Activated CD4-positive, alpha-beta memory T cell treated with anti-CD3 and anti-CD28 coated beads for 36 hours (primary cell): ENCODE results near the gene HAUS8. TPM values are rescaled to one million over a fixed set of nuclear protein-coding genes. Genes with fewer than 3 reads are reported as not detected.
A peak's percentile ranks its signal among the peaks of the same experiment; 100 is the strongest.
"Not testable (repeated sequence)": the region's sequence is repeated elsewhere in the genome, so short reads cannot be mapped to it uniquely, and the experiment has no call there.

Experiments used
- CTCF ChIA-PET: fragments of 350-600 bp; sonication (Branson Sonifier 250); formaldehyde crosslinking; loops from one replicate; lab custom pipeline; 2021; ENCODE audit warnings: antibody characterized with exemption, inconsistent platforms; lab: Charles Lee
- POLR2A ChIA-PET: fragments of 350-600 bp; sonication (Branson Sonifier 250); formaldehyde crosslinking; loops from one replicate; lab custom pipeline; 2021; ENCODE audit warnings: antibody characterized with exemption; lab: Charles Lee
- DNase-seq: peaks from one replicate; pipeline ENCODE4 v3.0.0-alpha.2; 2020
- H3K27ac Mint-ChIP-seq: one replicate; pipeline ENCODE4 v1.8.0; 2021; ENCODE audit warnings: mixed read lengths
- H3K27me3 Mint-ChIP-seq: one replicate; pipeline ENCODE4 v1.8.0; 2021; ENCODE audit warnings: mixed read lengths
- H3K36me3 Mint-ChIP-seq: one replicate; pipeline ENCODE4 v1.8.0; 2021; ENCODE audit warnings: mixed read lengths
- H3K4me1 Mint-ChIP-seq: one replicate; pipeline ENCODE4 v1.8.0; 2021; ENCODE audit warnings: low read depth, mixed read lengths
- H3K4me3 Mint-ChIP-seq: one replicate; pipeline ENCODE4 v1.8.0; 2021; ENCODE audit warnings: mild to moderate bottlenecking, mixed read lengths
- H3K9me3 Mint-ChIP-seq: one replicate; pipeline ENCODE4 v1.8.0; 2021; ENCODE audit warnings: mixed read lengths
- intact Hi-C: fragments of 100-400 bp; cut with micrococcal nuclease; formaldehyde crosslinking; loops from one replicate; pipeline ENCODE4 v1.15.1; 2023
- total RNA-seq, 2 experiments: library from RNA; stranded (reverse); gene quantifications; one replicate each; pipeline ENCODE4 v1.2.3, GENCODE V29; 2021

HAUS8 gene
- total RNA-seq, 2 experiments from 2014 or later: 34.9 to 36.8 TPM

GRCh38 chr19:17097593-17098126, 22.4 kb upstream of the HAUS8 start:
- peaks cover 12% of the 10 kb centered on the region for H3K36me3 Mint-ChIP-seq
- ChIA-PET CTCF (interaction anchor here (0.6 kb wide), 1 partner anchor 42 kb away, joined by 8 read pairs; no protein-coding TSS in a partner anchor), POLR2A (no interaction called here)
- H3K27me3 Mint-ChIP-seq: no peaks in the 10 kb centered on the region
- peaks cover 4% of the 10 kb centered on the region for H3K4me1 Mint-ChIP-seq
- intact Hi-C loops: no loop called here
- no peak for DNase-seq
- peaks cover 4% of the 10 kb centered on the region for H3K9me3 Mint-ChIP-seq
- H3K27ac Mint-ChIP-seq: no peak overlapping the region
- no peak overlapping the region for H3K4me3 Mint-ChIP-seq

- no peaks in the 10 kb centered on the region for H3K27me3 Mint-ChIP-seq
- H3K4me1 Mint-ChIP-seq: peaks cover 12% of the 10 kb centered on the region
- DNase-seq: no peak
- no peaks in the 10 kb centered on the region for H3K36me3 Mint-ChIP-seq
- no peak overlapping the region for H3K4me3 Mint-ChIP-seq
- intact Hi-C loops: no loop called here
- no peak overlapping the region for H3K27ac Mint-ChIP-seq
- no peaks in the 10 kb centered on the region for H3K9me3 Mint-ChIP-seq
- ChIA-PET CTCF (interaction anchor here (0.6 kb wide), 2 partner anchors 12 to 198 kb away, joined by 3 read pairs; no protein-coding TSS in a partner anchor), POLR2A (no interaction called here)
Observed at GRCh38 chr19:17095141-17095919, 20.1 kb upstream of the HAUS8 start.

GRCh38 chr19:17094694-17095093, 19.4 kb upstream of the HAUS8 start:
- H3K27ac Mint-ChIP-seq, H3K36me3 Mint-ChIP-seq, intact Hi-C loops, H3K9me3 Mint-ChIP-seq, POLR2A ChIA-PET, H3K27me3 Mint-ChIP-seq, H3K4me3 Mint-ChIP-seq, DNase-seq: not testable (repeated sequence)
- CTCF ChIA-PET: interaction anchor here (0.6 kb wide), 2 partner anchors 13 to 198 kb away, joined by 3 read pairs; no protein-coding TSS in a partner anchor
- peaks cover 18% of the 10 kb centered on the region for H3K4me1 Mint-ChIP-seq

- Mint-ChIP-seq H3K27me3 (no peaks in the 10 kb centered on the region), H3K4me3 (no peak overlapping the region), H3K36me3 (no peaks in the 10 kb centered on the region), H3K4me1 (peaks cover 30% of the 10 kb centered on the region), H3K27ac (no peak overlapping the region), H3K9me3 (no peaks in the 10 kb centered on the region)
- intact Hi-C loops: no loop called here
- ChIA-PET CTCF (no interaction called here), POLR2A (no interaction called here)
- DNase-seq: no peak
Observed at GRCh38 chr19:17092696-17093095, 17.4 kb upstream of the HAUS8 start.

- POLR2A ChIA-PET: no interaction called here
- no peaks in the 10 kb centered on the region for H3K9me3 Mint-ChIP-seq
- no peak overlapping the region for H3K27ac Mint-ChIP-seq
- no peak for DNase-seq
- H3K27me3 Mint-ChIP-seq: no peaks in the 10 kb centered on the region
- H3K4me3 Mint-ChIP-seq: no peak overlapping the region
- CTCF ChIA-PET: no interaction called here
- intact Hi-C loops: no loop called here
- H3K36me3 Mint-ChIP-seq: peaks cover 4% of the 10 kb centered on the region
- H3K4me1 Mint-ChIP-seq: peaks cover 33% of the 10 kb centered on the region
Observed at GRCh38 chr19:17091758-17092333, 16.6 kb upstream of the HAUS8 start.

GRCh38 chr19:17090583-17090982, 15.3 kb upstream of the HAUS8 start:
- Mint-ChIP-seq H3K36me3 (peaks cover 4% of the 10 kb centered on the region), H3K27ac (peak overlapping the region; percentile 70), H3K9me3 (no peaks in the 10 kb centered on the region), H3K4me3 (no peak overlapping the region), H3K4me1 (peaks cover 33% of the 10 kb centered on the region), H3K27me3 (no peaks in the 10 kb centered on the region)
- CTCF ChIA-PET: interaction anchor here (1.4 kb wide), 1 partner anchor 34 kb away, joined by 3 read pairs; no protein-coding TSS in a partner anchor
- POLR2A ChIA-PET: no interaction called here
- intact Hi-C loops: loop anchor here (1.0 kb wide), 1 partner anchor 10 kb away; no protein-coding TSS in a partner anchor
- peak; percentile 67 for DNase-seq

- Mint-ChIP-seq H3K36me3 (peaks cover 4% of the 10 kb centered on the region), H3K4me1 (peaks cover 28% of the 10 kb centered on the region), H3K27ac (no peak overlapping the region), H3K9me3 (no peaks in the 10 kb centered on the region), H3K27me3 (no peaks in the 10 kb centered on the region), H3K4me3 (no peak overlapping the region)
- no peak for DNase-seq
- ChIA-PET CTCF (no interaction called here), POLR2A (no interaction called here)
- intact Hi-C loops: no loop called here
Observed at GRCh38 chr19:17088552-17088951, 13.3 kb upstream of the HAUS8 start.

GRCh38 chr19:17086834-17087233, 11.6 kb upstream of the HAUS8 start:
- ChIA-PET CTCF (no interaction called here), POLR2A (no interaction called here)
- no peak overlapping the region for H3K4me3 Mint-ChIP-seq
- H3K9me3 Mint-ChIP-seq: no peaks in the 10 kb centered on the region
- H3K36me3 Mint-ChIP-seq: peaks cover 5% of the 10 kb centered on the region
- no peak overlapping the region for H3K27ac Mint-ChIP-seq
- DNase-seq: no peak
- H3K27me3 Mint-ChIP-seq: no peaks in the 10 kb centered on the region
- H3K4me1 Mint-ChIP-seq: peaks cover 41% of the 10 kb centered on the region
- intact Hi-C loops: no loop called here

GRCh38 chr19:17086120-17086519, 10.9 kb upstream of the HAUS8 start:
- no peak overlapping the region for H3K4me3 Mint-ChIP-seq
- CTCF ChIA-PET: interaction anchor here (0.6 kb wide), 2 partner anchors 7 to 369 kb away, joined by 3 read pairs; no protein-coding TSS in a partner anchor
- no peaks in the 10 kb centered on the region for H3K27me3 Mint-ChIP-seq
- H3K36me3 Mint-ChIP-seq: peaks cover 7% of the 10 kb centered on the region
- intact Hi-C loops: no loop called here
- H3K4me1 Mint-ChIP-seq: peaks cover 46% of the 10 kb centered on the region
- H3K9me3 Mint-ChIP-seq: no peaks in the 10 kb centered on the region
- DNase-seq: no peak
- POLR2A ChIA-PET: interaction anchor here (0.6 kb wide), 1 partner anchor 8 kb away, joined by 3 read pairs; no protein-coding TSS in a partner anchor
- H3K27ac Mint-ChIP-seq: no peak overlapping the region

- H3K4me1 Mint-ChIP-seq: peaks cover 50% of the 10 kb centered on the region
- H3K9me3 Mint-ChIP-seq: no peaks in the 10 kb centered on the region
- CTCF ChIA-PET: no interaction called here
- H3K27me3 Mint-ChIP-seq: no peaks in the 10 kb centered on the region
- no peak for DNase-seq
- H3K4me3 Mint-ChIP-seq: no peak overlapping the region
- no peak overlapping the region for H3K27ac Mint-ChIP-seq
- POLR2A ChIA-PET: no interaction called here
- peaks cover 6% of the 10 kb centered on the region for H3K36me3 Mint-ChIP-seq
- intact Hi-C loops: no loop called here
Observed at GRCh38 chr19:17081672-17082630, 6.7 kb upstream of the HAUS8 start.

GRCh38 chr19:17080440-17080801, 5.2 kb upstream of the HAUS8 start:
- Mint-ChIP-seq H3K27ac (peak overlapping the region; percentile 81), H3K36me3 (peaks cover 6% of the 10 kb centered on the region), H3K27me3 (no peaks in the 10 kb centered on the region), H3K9me3 (no peaks in the 10 kb centered on the region), H3K4me1 (peaks cover 53% of the 10 kb centered on the region), H3K4me3 (peak overlapping the region; percentile 25)
- CTCF ChIA-PET: no interaction called here
- POLR2A ChIA-PET: interaction anchor here (0.9 kb wide), 1 partner anchor 45 kb away, joined by 3 read pairs; no protein-coding TSS in a partner anchor
- intact Hi-C loops: loop anchor here (1.0 kb wide), 3 partner anchors 10 to 104 kb away; no protein-coding TSS in a partner anchor
- DNase-seq: no peak
